Suppressor macrophage treated with lipopolysaccharide for 1 hour (primary cell): ENCODE results near the gene COL4A1.

ENCODE experiments used
- DNase-seq, 3 donors: peaks; one replicate each; pipeline ENCODE4 v3.0.0-alpha.2; 2020 to 2022

COL4A1 gene

GRCh38 chr13:110128546-110128945 is 178.4 kb downstream of the COL4A1 start:
- DNase-seq, result no peak

DNA sequence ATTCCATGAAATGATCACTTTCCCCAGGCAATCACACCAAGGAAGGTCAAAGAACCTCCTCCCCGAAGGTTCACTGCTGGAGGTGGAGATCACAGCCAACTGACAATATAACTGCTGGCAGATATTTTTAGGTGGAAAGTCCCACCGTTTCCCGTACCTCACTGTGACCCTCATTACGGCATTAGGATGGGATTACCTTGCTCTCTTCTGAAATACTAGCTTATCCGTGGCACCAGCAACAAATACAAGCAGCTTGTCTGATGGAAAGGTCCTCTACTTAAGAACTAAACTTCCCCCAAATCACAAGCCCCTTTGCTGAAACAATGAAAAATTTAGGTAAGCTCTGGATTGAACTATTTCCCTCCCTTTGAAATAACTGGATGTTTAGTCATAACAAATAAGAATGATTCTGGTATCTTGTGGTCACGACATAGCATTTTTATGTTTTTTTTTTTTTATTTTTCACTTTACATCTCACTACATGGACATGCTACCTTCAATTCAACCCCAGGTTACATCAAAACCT is 178.9 kb downstream of the COL4A1 start:
- no peak for DNase-seq

GRCh38 chr13:110126391-110126961 is 180.5 kb downstream of the COL4A1 start:
- DNase-seq, result peak; percentile 63 to 78 (median 67)

- peak in 1 of 3 donors; percentile 19 for DNase-seq
Measured at GRCh38 chr13:110125613-110126272, 181.2 kb downstream of the COL4A1 start.

DNA sequence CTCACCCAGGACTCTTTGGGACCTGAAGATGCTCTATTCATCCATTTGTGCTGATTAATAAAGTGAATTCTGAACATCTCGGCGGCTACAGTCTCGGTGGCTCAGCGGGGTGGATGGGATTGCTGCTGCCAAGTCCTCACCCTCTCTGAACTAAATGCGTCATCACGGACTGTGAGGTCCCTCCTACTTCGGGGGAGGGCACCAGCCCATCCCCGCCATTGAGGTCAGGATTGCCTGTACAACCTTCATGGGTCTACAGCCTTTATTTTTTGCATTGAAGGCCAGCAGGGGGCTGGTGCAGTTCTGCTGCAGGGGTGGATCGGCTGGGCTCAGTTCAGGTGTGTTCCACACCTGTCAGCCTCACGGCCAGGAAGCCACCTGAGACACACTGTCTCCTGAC is 181.8 kb downstream of the COL4A1 start:
- DNase-seq, result no peak

DNA sequence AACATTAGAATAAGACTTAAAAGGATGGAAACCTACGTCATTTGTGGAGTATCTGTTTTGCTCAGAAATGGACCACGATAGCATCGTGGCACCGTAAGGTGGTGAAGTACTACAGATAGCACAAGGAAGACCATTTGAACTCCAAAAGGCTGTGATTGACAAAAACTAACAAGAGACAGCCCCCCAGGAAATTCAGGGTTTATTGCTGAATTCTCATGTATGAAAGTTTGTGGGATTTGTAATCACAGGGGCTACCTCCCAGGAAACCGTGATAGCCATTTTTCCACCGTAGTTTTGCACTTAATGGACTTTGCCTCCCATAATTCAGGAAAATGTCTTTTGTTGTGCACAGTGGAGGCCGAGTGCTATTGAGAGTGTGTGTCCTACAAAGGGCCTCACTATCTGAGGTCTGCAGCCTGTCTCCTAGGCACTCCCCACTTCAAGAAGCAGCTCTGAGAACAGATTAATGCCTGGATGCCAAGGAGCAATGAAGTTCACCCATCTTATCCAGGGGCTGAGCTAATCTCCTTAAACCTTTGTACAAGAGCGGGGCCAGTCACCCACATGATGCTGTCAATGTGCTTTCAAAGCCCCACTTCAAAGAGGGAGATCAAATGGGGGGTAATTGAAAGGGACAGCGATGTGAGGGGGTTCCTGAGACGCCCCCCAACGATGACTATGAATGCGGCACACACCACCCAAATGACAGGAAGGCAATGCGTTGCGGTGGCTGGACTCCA is 182.6 kb downstream of the COL4A1 start:
- DNase-seq, result no peak

DNA sequence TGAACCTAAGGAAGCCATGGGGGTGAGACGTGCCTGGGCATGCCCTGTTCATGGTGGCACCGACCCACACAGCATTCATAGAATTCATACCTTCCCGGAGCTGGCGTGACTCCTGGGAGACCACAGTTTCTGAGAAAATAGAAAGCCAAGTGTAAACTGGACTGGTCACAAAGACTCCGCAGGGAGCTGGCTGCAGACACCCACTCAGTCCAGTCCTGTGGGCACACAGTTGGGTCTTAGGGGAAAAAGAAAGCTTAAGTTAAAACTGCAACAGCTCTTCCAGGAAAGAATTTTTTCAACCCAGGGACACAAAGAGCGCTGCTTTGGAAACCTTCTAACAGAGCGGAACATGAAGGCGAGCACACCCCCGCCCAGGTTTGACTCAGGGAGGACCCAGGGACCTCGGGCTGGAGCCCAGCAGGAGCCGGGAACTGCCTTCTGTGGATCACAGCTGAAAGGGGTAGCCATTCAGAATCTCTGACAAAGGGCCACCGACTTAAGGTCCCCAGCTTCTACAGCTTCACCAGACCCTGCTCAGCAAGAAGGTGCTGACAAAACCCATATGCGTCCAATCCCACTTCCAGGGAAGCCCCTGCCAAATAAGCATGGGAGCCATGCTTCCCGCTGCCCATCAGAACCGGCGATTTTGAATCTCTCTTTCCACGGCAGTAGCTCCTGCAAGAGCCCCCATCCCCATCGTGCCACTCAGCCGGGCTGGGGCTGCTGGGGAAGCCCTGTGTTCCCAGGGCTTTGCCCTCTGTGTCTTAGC is 183.7 kb downstream of the COL4A1 start:
- DNase-seq, result no peak

DNA sequence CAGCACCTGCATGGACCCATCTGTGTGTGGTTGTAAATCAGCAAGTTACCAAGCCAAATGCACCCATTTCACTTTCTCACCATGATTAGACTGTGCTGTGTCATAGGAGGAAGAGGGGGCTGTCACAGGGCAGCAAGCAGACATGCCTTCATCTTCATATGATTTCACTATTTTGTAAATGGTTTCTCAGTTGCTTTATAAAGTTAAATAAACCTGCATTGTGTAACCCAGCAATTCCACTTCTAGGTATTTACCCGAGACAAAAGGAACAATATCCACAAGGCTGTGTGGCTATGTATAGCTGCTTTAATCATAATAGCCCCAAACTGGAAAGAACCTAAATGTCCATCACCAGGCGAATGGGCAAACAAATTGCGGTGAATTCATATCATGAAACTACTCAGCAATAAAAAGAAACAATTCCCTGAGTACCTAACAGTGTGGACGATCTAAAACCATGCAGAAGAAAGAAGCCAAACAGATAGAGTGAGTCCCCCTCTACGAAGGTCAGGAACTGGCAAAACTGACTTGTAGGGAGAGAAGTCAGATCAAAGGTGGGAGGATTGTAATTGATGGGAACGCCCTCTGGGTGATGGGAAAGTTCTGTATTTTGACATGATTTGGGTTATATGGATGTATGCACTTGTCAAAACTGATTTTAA is 185.4 kb downstream of the COL4A1 start:
- peak in 2 of 3 donors; percentile 41 to 45 for DNase-seq

- no peak for DNase-seq
Measured at GRCh38 chr13:110119935-110120905, 186.7 kb downstream of the COL4A1 start.

DNA sequence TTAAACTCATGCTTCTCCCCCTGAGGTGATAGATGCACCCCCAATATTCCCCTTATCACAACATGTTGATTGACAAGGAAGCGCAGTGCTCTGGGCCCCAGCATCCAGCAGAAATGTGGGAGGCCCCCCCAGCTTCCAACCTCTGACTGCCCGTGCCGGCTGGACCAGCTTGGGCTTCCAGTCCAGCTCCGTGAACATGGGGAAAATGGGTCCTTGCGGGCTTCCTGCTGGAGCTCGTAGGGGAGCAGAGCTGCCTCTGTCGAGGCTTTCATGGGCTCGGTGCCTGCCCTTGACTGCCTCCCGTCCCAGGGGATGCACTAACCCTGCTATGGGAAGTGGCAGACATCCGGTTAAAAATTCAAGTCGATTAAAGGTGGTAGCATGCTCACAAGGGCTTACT is 188.9 kb downstream of the COL4A1 start:
- DNase-seq, result no peak

- DNase-seq, result peak; percentile 77 to 80 (median 79)
Measured at GRCh38 chr13:110116072-110116487, 190.9 kb downstream of the COL4A1 start.

GRCh38 chr13:110115591-110115990 is 191.4 kb downstream of the COL4A1 start:
- DNase-seq, result no peak

GRCh38 chr13:110114316-110114715 is 192.6 kb downstream of the COL4A1 start:
- peak in 2 of 3 donors; percentile 42 to 64 for DNase-seq

DNA sequence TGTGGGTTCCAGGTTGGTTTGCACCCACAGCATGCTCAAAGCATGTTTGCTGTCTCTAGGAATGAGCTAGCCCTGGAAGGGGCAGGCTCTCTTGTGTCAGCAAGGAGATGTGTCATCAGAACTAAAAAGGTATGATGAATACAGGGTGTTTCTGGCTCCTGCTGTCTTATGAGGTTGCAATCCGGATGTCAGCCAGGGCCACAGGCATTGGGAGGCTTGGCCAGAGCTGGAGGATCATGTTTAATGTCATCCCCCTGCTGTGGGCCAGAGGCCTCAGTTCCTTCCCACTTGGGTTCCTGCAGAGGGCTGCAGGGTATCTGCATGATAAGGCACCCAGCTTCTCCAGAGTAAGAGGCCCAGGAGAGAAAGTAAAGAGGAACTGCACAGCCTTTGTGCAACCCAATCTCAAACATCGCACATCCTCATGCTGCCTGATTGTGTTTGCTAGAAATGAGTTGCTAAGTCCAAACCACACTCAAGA is 193.6 kb downstream of the COL4A1 start:
- DNase-seq, result peak in 2 of 3 donors; percentile 32 to 49

GRCh38 chr13:110112379-110112778 is 194.6 kb downstream of the COL4A1 start:
- DNase-seq, result peak; percentile 39 to 58 (median 40)

DNA sequence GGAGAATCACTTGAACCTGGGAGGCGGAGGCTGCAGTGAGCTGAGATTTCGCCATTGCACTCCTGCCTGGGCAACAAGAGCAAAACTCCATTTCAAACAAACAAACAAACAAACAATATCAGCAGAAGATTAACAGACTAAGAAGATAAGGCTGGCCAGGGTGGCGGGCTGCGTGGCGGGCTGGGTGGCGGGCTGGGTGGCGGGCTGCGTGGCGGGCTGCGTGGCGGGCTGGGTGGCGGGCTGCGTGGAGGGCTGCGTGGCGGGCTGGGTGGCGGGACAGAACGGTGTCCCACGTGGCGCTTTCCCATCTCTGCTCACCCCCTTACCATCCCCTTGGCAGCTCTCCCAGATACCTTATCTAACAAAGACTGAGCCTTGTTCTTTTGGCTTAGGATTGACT is 196.2 kb downstream of the COL4A1 start:
- DNase-seq, result no peak

DNA sequence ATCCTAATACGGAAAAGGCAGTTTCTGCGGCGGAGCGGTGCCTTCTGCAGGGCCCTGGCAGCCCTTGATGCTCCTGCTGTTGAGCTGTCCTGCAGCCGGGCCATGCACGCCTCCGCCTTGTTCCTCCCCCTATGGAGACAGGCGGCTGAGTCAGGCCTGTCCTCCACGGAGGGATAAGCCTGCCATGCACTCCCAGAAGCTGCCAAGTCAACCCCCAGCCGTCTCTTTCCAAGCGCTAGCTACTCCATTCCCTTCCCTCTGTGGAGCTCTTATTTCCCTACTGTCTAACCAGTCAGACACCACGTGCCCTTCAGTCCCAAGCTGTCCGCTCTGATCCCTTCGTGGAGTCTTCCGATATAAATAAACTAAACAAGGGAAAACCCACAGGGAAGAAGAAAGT is 197.0 kb downstream of the COL4A1 start:
- DNase-seq, result no peak

GRCh38 chr13:110109140-110109783 is 197.7 kb downstream of the COL4A1 start:
- DNase-seq, result no peak

DNA sequence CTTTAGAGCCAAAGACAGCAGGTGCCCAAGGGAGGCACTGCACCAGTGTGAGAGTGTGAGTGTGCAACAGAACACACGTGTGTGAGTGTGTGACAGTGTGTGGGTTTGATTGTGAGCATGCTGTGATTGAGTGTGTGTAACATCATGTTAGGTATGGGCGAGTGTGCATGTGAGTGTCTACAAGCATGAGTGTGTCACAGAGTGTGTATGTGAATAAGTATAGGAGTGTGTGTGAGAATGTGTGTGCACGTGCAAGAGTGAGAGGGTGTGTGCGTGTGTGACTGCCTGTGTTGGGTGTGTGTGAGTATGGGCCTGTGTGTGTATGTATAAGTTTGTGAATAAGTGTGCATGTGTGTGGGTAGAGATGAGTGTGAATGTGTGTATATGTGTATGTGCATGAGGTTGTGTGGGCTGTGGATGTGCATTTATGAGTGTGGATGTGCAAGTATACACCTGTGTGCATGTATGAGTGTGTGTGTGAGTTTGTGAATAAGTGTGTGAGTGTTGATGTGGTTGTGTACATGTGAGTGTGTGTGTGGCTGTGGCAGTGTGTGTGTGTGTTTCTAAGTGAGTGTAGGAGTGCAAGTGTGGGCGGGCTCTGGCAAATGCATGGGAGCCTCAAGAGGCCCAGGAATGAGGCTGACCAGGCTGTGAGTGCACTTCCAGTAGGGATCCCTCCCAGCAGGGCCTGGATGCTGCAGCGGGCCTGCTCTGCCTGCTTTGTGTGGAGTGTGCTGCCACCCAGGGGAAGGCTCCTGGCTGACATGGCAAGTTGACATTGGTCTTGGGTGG is 198.4 kb downstream of the COL4A1 start:
- peak in 2 of 3 donors; percentile 31 to 54 for DNase-seq
